Left cardiac atrium (tissue), 4 donors: ENCODE measurements around the gene CACNA2D3. TPM values are rescaled to one million over a fixed set of nuclear protein-coding genes. Genes with fewer than 3 reads are reported as not detected.

Experiments used
- ATAC-seq, 2 donors: fragments of 200-7000 bp; cut with Tn5 transposase; one replicate each; pipeline ENCODE4 v1.9.1; 2020; ENCODE audit warnings: mild to moderate bottlenecking in 2 of 2, moderate library complexity in 2 of 2
- DNase-seq: peaks from one replicate; pipeline ENCODE4 v3.0.0-alpha.2; 2020
- intact Hi-C, 2 donors: fragments of 100-400 bp; cut with DNase I; formaldehyde crosslinking; loops; one replicate each; pipeline versions ENCODE4 v1.14.1 to v1.15.1; 2022 to 2023
- total RNA-seq, 2 donors: library from RNA; stranded (reverse); fragmentation: NEBNext Ultra II Directional; extraction: Animal tissue kit (Norgen Biotek cat#: 25700); gene quantifications; one replicate each; pipeline ENCODE4 v1.2.1, GENCODE V29; 2021
- donor health status: DM: no; HTN: yes; CAD: no.
- donor health status: DM: no; HTN: yes; CAD: no; lungs with severe emphysema.
- donor health status: DM: yes; HTN: yes; CAD: no.
- donor health status: Dilated cardiomyopathy.

CACNA2D3 gene
- total RNA-seq, 2 donors from 2014 or later = 17.3 to 24.2 TPM

GRCh38 chr3:54814224-54814623, 691.9 kb downstream of the CACNA2D3 start:
- ATAC-seq = no peak
- no peak for DNase-seq
- intact Hi-C loops = no loop called here

- intact Hi-C loops = no loop called here
Measured at GRCh38 chr3:54817628-54818027, 695.3 kb downstream of the CACNA2D3 start.

GRCh38 chr3:54818486-54818885, 696.1 kb downstream of the CACNA2D3 start:
- no peak for ATAC-seq

More at GRCh38 chr3:54817628-54818027, 695.3 kb downstream of the CACNA2D3 start:
- DNase-seq = no peak
- ATAC-seq = no peak

GRCh38 chr3:54818942-54819341, 696.6 kb downstream of the CACNA2D3 start:
- no peak for ATAC-seq
- intact Hi-C loops = no loop called here
- DNase-seq = no peak

More at GRCh38 chr3:54818486-54818885, 696.1 kb downstream of the CACNA2D3 start:
- no peak for DNase-seq
- intact Hi-C loops = no loop called here

GRCh38 chr3:54819946-54820345, 697.6 kb downstream of the CACNA2D3 start:
- no peak for DNase-seq
- ATAC-seq = no peak

GRCh38 chr3:54822206-54822605, 699.9 kb downstream of the CACNA2D3 start:
- DNase-seq (no peak), ATAC-seq (peak; percentile 68 to 87)

More at GRCh38 chr3:54819946-54820345, 697.6 kb downstream of the CACNA2D3 start:
- intact Hi-C loops = no loop called here

GRCh38 chr3:54826251-54826691, 703.9 kb downstream of the CACNA2D3 start:
- no peak for DNase-seq
- intact Hi-C loops = no loop called here
- no peak for ATAC-seq

More at GRCh38 chr3:54822206-54822605, 699.9 kb downstream of the CACNA2D3 start:
- intact Hi-C loops = no loop called here

- intact Hi-C loops = no loop called here
- ATAC-seq (no peak), DNase-seq (no peak)
Measured at GRCh38 chr3:54827056-54827687, 704.8 kb downstream of the CACNA2D3 start.

- no peak for DNase-seq
- intact Hi-C loops = no loop called here
- ATAC-seq = no peak
Measured at GRCh38 chr3:54827776-54828175, 705.4 kb downstream of the CACNA2D3 start.

GRCh38 chr3:54830658-54831057, 708.3 kb downstream of the CACNA2D3 start:
- DNase-seq (no peak), ATAC-seq (no peak)
- intact Hi-C loops = no loop called here

- intact Hi-C loops = no loop called here
- ATAC-seq (no peak), DNase-seq (no peak)
Measured at GRCh38 chr3:54831112-54831511, 708.8 kb downstream of the CACNA2D3 start.

GRCh38 chr3:54832876-54833275, 710.5 kb downstream of the CACNA2D3 start:
- ATAC-seq (no peak), DNase-seq (no peak)
- intact Hi-C loops = no loop called here

GRCh38 chr3:54835701-54836100, 713.3 kb downstream of the CACNA2D3 start:
- DNase-seq (no peak), ATAC-seq (no peak)
- intact Hi-C loops = no loop called here

GRCh38 chr3:54836871-54837270, 714.5 kb downstream of the CACNA2D3 start:
- ATAC-seq (no peak), DNase-seq (no peak)
- intact Hi-C loops = no loop called here

GRCh38 chr3:54837964-54838363, 715.6 kb downstream of the CACNA2D3 start:
- ATAC-seq (no peak), DNase-seq (no peak)
- intact Hi-C loops = no loop called here

- DNase-seq = no peak
- ATAC-seq = no peak
- intact Hi-C loops = no loop called here
Measured at GRCh38 chr3:54841471-54841870, 719.1 kb downstream of the CACNA2D3 start.

GRCh38 chr3:54843352-54843751, 721.0 kb downstream of the CACNA2D3 start:
- DNase-seq = no peak
- intact Hi-C loops = no loop called here
- no peak for ATAC-seq

- intact Hi-C loops = no loop called here
- ATAC-seq (no peak), DNase-seq (no peak)
Measured at GRCh38 chr3:54844211-54844610, 721.9 kb downstream of the CACNA2D3 start.

- ATAC-seq = no peak
- intact Hi-C loops = no loop called here
Measured at GRCh38 chr3:54845011-54845410, 722.7 kb downstream of the CACNA2D3 start.

GRCh38 chr3:54845551-54845950, 723.2 kb downstream of the CACNA2D3 start:
- intact Hi-C loops = no loop called here
- ATAC-seq (no peak), DNase-seq (no peak)

More at GRCh38 chr3:54845011-54845410, 722.7 kb downstream of the CACNA2D3 start:
- no peak for DNase-seq

- ATAC-seq = no peak
- intact Hi-C loops = no loop called here
- DNase-seq = no peak
Measured at GRCh38 chr3:54846119-54846518, 723.8 kb downstream of the CACNA2D3 start.
